ENCODE results near the gene EEF2KMT. TPM values are rescaled to one million over a fixed set of nuclear protein-coding genes. Genes with fewer than 3 reads are reported as not detected.
"Not testable (repeated sequence)": the region's sequence is repeated elsewhere in the genome, so short reads cannot be mapped to it uniquely, and the experiment has no call there.

Gene EEF2KMT
- total RNA-seq, 2 donors from 2014 or later: 4.4 to 6.0 TPM

DNA sequence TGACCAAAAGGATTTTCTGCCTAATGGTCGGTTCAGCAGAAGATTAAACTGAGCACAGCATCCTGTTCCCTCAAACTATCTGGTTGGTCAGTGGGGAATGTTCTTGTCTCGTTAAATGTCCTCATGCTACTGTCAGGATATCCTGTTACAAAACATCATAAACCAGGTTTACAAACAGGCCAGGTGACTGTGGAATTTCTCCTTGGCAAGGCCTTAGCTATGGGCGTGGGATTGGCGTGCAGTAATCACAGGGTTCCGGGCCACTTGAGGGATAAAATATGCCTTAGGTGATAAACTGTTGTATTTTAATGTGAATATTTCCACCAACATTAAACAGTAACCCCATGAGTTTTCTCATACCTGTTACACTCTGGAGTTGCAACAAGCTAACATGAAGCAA, 7.4 kb upstream of the EEF2KMT start:
- H3K4me3 Mint-ChIP-seq; H3K9me3 ChIP-seq (ENCODE audit: control insufficient read depth, low read length, poor library complexity, severe bottlenecking); H3K27ac Mint-ChIP-seq; H3K27me3 Mint-ChIP-seq; ATAC-seq; H3K4me1 Mint-ChIP-seq; DNase-seq; H3K36me3 Mint-ChIP-seq (ENCODE audit: low read depth): not testable (repeated sequence)

DNA sequence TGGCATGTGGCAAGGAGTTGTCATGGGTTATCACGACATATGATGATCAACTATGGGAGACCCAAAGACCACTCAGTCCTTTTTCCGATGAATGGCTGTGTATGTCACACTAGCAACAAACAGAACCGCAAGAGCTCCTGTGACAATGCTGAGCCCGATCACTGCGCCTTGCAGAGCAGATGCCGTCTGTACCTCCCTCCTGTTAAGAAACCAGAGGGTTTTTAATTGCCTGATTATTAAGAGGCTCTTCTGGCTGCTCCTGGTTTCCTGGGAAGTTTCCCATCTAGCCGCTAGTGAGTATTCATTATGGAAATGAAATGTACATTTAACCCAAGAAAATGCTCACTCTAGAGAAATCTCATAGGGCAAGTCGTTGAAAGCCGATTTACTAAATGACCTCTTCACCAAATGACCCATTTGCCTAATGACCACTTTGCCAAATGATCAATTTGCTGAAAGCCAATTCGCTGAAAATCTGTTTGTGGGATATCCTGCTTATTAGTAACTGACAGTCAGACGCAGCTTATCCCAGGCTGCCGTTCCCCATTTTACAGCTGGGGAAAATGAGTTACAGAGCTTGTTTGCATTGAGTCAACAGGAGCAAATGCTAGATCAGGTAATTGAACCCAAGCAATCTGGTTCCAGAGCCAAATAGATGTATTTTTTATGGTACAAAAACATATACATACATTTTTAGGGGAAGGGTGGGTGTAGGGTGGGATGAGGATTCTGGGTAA, 5.9 kb upstream of the EEF2KMT start:
- DNase-seq; H3K9me3 ChIP-seq (ENCODE audit: control insufficient read depth, low read length, poor library complexity, severe bottlenecking); H3K4me1 Mint-ChIP-seq; H3K4me3 Mint-ChIP-seq; ATAC-seq; H3K27me3 Mint-ChIP-seq; H3K27ac Mint-ChIP-seq; H3K36me3 Mint-ChIP-seq (ENCODE audit: low read depth): not testable (repeated sequence)

DNA sequence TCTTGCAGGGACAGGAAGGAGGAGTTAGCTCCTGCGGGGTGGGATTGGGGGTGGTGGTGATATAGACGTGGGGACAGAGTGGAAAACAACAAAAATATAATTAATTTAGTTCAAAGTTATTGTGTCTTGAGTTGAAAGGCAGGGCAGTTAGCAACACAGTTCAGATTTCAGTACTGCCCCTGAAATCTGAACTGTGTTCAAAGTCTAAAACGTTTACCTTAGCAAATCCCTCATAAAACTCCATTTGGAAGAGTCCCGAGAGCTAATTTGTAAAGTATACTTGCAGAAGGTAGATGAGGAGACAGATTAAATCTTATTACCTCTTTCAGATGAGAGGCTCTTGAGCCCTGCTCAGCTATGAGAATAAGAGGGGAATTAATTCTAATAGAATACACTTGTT, 1.6 kb upstream of the EEF2KMT start:
- not testable (repeated sequence) for H3K4me1 Mint-ChIP-seq; H3K27ac Mint-ChIP-seq; DNase-seq; H3K27me3 Mint-ChIP-seq; H3K9me3 ChIP-seq (ENCODE audit: control insufficient read depth, low read length, poor library complexity, severe bottlenecking); H3K4me3 Mint-ChIP-seq; H3K36me3 Mint-ChIP-seq (ENCODE audit: low read depth); ATAC-seq

DNA sequence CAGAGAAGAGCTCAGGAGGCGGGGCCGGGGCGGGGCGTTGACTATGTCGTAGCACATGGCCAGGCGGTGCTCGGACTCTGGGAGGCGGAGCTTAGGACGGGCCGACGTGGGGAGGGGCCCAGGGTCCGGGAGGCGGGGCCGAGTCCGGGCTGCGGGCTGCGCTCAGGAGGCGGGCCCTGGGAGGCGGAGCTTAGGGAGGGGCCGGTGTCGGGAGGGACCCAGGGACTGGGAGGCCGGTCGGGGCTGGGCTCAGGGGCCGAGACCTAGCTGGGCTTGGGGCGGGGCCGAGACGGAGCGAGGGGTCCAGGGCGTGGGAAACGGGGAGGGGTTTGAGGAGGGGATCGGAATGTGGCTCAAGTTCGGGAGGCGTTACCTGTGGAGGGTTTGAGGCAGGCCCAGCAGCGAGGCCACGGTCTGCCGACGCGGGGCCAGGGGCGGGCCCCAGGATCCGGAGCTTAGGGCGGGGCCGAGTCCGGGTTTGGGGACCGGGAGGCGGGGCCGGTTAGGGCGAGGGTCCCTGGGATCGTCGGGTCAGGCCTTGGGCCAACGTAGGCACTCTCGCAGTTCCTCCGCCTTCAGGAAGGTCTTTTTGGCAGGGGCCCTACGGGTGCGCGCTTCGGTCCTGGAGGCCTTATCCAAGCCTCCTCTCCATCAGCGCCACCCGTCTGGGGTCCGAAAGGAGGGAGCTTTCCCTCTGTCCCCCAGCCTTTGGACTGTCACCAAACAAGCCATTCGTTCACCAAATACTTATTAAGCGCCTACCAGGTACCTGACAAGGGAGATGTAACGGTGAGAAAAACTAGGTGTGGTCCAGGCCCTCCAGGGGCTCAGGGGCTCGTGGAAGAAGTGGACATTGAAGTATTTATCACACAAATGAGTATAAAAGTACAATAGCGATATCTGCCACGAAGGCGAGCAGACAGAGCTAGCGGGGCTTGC, 895 bp upstream of the EEF2KMT start:
- peak; percentile 91 to 95 (median 93) for DNase-seq
- not testable (repeated sequence) for H3K27me3 Mint-ChIP-seq; ATAC-seq; H3K36me3 Mint-ChIP-seq (ENCODE audit: low read depth); H3K4me1 Mint-ChIP-seq; H3K9me3 ChIP-seq (ENCODE audit: control insufficient read depth, low read length, poor library complexity, severe bottlenecking)
- peak overlapping the region; percentile 92 for H3K4me3 Mint-ChIP-seq
- H3K27ac Mint-ChIP-seq: peak overlapping the region; percentile 57

DNA sequence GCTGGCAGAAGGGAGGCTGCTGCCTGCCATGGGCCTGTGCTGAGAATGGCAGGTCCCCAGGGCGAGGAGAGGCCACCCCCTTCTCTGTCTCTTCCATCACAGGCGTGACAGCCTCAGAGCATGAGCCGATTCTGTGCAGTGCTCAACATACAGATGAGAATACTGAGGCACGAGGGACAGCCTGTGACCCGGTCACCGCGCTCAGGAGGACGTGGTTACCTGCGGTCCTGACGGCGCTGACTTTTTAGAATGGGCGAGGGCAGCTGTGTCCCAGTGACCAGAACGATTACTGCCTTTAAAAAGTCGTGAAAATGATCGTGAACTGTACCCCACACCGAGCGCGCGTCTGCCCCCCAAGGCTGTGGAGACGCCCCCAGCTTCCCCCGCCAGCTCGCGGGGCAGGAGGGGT, 530 bp downstream of the EEF2KMT start:
- peak overlapping the region; percentile 57 for H3K27ac Mint-ChIP-seq
- H3K36me3 Mint-ChIP-seq (ENCODE audit: low read depth); H3K9me3 ChIP-seq (ENCODE audit: control insufficient read depth, low read length, poor library complexity, severe bottlenecking); H3K27me3 Mint-ChIP-seq; ATAC-seq: not testable (repeated sequence)
- H3K4me1 Mint-ChIP-seq: peaks cover 11% of the 10 kb centered on the region
- DNase-seq: peak; percentile 17 to 40 (median 18)
- peak overlapping the region; percentile 92 for H3K4me3 Mint-ChIP-seq

DNA sequence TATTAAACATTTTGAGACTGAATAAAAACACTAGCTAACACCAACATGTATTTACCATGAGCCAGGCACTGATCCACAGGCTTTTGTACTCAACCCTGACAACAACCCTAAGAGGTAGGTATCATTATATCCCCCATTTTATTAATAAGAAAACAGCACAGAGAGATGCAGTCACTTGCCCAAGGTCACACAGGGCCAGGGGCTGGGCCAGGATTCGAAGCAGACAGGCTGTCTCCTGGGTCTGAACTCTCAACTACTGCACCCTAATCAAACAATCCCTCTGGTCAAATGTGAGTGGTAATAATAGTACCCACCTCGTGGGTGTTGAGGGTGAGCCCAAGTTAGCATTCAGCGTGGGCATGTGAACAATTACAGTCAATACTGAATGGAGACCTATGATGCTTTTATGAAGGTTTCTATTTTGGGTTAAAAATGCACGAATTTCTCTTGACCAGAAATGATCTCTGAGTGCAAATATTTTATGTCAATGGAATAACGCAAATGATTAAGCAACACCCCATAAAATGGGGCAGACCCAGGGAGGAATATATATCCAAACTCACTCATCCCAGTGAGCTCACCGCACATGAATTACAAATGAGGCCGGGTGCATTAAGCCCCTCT, 1.0 kb downstream of the EEF2KMT start:
- not testable (repeated sequence) for H3K27me3 Mint-ChIP-seq; ATAC-seq; DNase-seq; H3K9me3 ChIP-seq (ENCODE audit: control insufficient read depth, low read length, poor library complexity, severe bottlenecking); H3K36me3 Mint-ChIP-seq (ENCODE audit: low read depth)
- peaks cover 11% of the 10 kb centered on the region for H3K4me1 Mint-ChIP-seq
- peak overlapping the region; percentile 57 for H3K27ac Mint-ChIP-seq
- H3K4me3 Mint-ChIP-seq: peak overlapping the region; percentile 92

DNA sequence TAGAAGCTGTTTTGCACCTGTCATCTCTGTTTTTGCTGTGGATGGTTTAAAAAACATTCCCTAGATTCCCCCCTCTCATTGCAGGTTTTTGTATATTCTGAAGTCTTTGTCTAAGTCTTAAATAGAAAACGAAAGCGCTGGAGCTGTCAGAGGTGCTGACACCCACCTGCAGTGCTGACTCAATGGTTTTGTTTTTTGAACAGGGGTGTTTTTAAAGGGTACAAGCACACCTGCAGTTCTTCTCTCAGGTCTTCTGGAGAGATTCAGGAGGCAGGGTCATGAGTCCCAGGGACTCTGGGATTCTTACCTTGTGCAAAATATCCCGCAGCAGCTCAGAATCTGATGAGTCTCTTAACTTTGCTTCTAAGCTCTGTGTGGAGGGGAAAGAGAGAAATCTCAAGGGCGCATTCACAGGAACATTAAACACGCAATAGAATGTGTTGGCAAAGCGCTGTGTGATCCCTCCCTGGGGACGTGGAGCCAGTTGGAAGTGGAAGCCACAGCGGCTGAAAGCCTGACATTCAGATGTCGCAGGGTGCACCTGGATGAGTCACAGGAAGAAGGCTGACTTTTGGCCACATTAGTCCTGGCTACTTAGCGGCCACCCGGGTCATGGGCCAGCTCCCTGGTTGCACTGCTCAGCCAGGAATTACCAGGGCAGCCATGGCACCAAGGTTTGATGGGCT, 2.3 kb downstream of the EEF2KMT start:
- not testable (repeated sequence) for H3K36me3 Mint-ChIP-seq (ENCODE audit: low read depth); ATAC-seq; H3K9me3 ChIP-seq (ENCODE audit: control insufficient read depth, low read length, poor library complexity, severe bottlenecking); DNase-seq; H3K4me1 Mint-ChIP-seq; H3K4me3 Mint-ChIP-seq; H3K27me3 Mint-ChIP-seq; H3K27ac Mint-ChIP-seq

DNA sequence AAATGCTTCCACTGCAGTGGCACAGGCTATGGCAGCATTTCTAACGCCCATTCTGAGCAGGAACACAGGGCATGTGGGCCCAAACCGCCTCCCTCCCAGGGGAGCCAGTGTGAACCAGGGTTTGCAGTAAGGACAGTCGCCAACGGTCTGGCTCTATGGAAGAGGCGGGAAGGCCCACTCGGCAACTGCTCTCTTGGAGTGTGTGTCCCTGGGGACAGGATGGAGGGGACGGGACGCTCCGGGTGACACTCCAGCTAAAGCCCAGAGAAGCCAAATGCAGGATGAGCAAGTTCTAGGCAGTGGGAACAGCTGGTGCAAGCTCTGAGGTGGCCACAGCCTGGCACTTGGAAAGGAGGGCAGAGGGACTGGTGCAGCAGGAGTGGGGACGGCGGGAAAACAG, 3.8 kb downstream of the EEF2KMT start:
- DNase-seq; H3K4me3 Mint-ChIP-seq; H3K27me3 Mint-ChIP-seq; H3K36me3 Mint-ChIP-seq (ENCODE audit: low read depth); H3K27ac Mint-ChIP-seq; H3K4me1 Mint-ChIP-seq; H3K9me3 ChIP-seq (ENCODE audit: control insufficient read depth, low read length, poor library complexity, severe bottlenecking); ATAC-seq: not testable (repeated sequence)

DNA sequence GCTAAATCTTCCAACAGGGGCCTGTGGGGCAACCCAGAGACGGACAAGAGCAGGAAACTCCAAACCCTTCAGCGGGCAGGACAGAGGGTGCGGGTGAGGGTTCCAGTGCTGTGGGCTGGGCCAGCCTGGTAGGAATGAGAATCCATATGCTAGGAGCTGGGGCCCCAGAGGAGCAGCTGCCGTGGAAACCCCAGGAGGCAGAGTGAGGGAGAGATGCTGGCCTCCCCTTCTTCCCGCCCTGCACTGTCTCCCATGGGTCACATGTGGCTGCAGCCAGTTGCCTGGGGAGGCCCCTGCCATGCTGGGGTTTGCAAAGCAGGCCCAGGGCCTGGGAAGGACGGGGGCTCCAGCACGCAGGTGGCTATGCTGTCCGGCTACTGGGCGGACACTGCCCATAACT, 4.5 kb downstream of the EEF2KMT start:
- not testable (repeated sequence) for H3K9me3 ChIP-seq (ENCODE audit: control insufficient read depth, low read length, poor library complexity, severe bottlenecking); H3K4me3 Mint-ChIP-seq; H3K27ac Mint-ChIP-seq; H3K4me1 Mint-ChIP-seq; DNase-seq; H3K36me3 Mint-ChIP-seq (ENCODE audit: low read depth); H3K27me3 Mint-ChIP-seq; ATAC-seq

DNA sequence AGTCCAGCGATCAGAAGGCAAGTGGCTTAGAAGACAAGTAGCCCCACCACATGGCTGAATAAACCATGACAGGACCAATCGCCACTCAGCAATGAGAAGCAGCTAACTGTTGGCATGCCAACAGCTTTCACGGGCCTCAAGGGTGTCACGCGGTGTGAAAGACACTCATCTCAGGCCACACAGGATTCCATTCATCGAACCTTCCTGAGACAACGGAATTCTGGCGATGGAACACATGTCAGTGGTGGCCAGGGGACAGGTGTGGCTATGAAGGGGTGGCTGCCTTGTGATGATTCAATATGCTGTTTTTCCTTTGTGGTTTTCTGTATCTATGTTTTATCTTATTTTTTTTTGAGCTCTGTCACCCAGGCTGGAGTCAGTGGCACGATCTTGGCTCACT, 7.0 kb downstream of the EEF2KMT start:
- not testable (repeated sequence) for ATAC-seq; H3K9me3 ChIP-seq (ENCODE audit: control insufficient read depth, low read length, poor library complexity, severe bottlenecking); H3K4me1 Mint-ChIP-seq; H3K36me3 Mint-ChIP-seq (ENCODE audit: low read depth); H3K4me3 Mint-ChIP-seq; H3K27me3 Mint-ChIP-seq; H3K27ac Mint-ChIP-seq; DNase-seq

DNA sequence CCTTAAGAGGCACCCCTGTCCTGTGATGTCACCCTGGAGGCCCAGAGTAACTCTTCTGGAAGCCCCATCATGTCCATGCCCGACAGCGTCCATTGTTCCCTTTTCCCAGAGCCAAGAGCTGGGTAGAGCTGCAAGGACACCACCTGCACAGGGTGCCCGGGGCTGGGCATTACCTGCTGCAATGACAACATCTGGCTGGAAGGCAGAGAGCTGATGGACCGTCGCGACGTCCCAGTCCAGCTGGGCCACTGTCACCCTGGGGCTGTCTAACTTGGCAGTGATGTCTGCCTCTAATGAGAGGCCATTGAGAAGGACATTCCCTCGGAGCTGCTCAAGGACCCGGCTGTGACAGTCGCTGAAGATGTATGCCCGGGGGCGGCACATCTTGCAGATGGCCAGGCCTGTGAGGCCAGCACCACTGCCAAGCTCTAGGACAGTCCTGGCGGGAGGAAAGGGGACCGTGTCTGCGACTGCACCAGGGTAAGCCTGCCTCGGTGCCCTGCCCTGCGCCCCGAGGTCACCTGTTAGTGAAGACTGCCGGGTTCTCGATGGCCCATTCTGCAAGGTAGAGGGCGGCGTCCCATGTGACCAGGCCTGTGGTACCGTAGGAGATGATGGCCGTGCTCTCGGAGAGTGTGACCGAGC, 7.6 kb downstream of the EEF2KMT start:
- not testable (repeated sequence) for H3K27ac Mint-ChIP-seq; H3K9me3 ChIP-seq (ENCODE audit: control insufficient read depth, low read length, poor library complexity, severe bottlenecking); H3K27me3 Mint-ChIP-seq; DNase-seq; H3K36me3 Mint-ChIP-seq (ENCODE audit: low read depth); H3K4me1 Mint-ChIP-seq; H3K4me3 Mint-ChIP-seq; ATAC-seq

DNA sequence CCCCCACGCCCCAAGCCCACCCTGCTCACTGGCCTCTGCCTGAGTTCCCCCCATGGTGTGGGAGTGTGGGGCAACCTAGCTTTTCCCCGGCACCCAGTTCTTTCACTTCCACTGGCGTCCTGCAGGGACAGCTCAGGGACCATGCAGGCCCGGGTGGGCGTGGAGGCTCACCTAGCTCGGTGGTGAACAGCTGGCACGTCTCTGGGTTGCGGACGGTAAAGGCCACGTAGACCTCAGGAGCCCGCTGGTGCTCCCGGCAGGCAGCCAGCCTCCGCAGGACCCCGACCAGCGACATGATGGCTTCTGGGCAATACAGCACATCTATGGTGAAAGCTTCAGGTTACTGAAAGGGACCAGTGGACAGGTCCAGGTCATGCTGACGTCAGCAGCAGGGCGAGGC, 8.7 kb downstream of the EEF2KMT start:
- H3K27me3 Mint-ChIP-seq; H3K4me1 Mint-ChIP-seq; H3K4me3 Mint-ChIP-seq; H3K36me3 Mint-ChIP-seq (ENCODE audit: low read depth); DNase-seq; H3K9me3 ChIP-seq (ENCODE audit: control insufficient read depth, low read length, poor library complexity, severe bottlenecking); H3K27ac Mint-ChIP-seq; ATAC-seq: not testable (repeated sequence)

Data from T-helper 17 cell (primary cell).